Kidney epithelial cell (primary cell): Measurements from ENCODE around the gene ZNF277. TPM values are rescaled to one million over a fixed set of nuclear protein-coding genes. Genes with fewer than 3 reads are reported as not detected.

Source experiments
- DNase-seq: peaks from one replicate; pipeline ENCODE4 v3.0.0-alpha.2; 2010; ENCODE audit warnings: low read depth
- H3K27me3 ChIP-seq: 2 replicates; pipeline ENCODE4 v1.6.0; 2011; ENCODE audit warnings: low read length; ENCODE audit not compliant: control insufficient read depth, insufficient read depth
- H3K36me3 ChIP-seq: 2 replicates; pipeline ENCODE4 v1.5.1; 2011; ENCODE audit warnings: low read length; ENCODE audit not compliant: control insufficient read depth, insufficient read depth
- H3K4me3 ChIP-seq: 2 replicates; pipeline ENCODE4 v1.5.1; 2011; ENCODE audit warnings: low read depth, mild to moderate bottlenecking, control low read depth, low read length
- total RNA-seq: library from RNA; depleted of rRNA; stranded (reverse); fragments of >200 nt; gene quantifications from 2 replicates; pipeline ENCODE4 v1.2.3, GENCODE V29; 2015
- TF ChIP-seq, protein P1 (sequence below): IDR thresholded peaks from 2 replicates; pipeline ENCODE4 v1.5.1; 2011; ENCODE audit warnings: mild to moderate bottlenecking, moderate library complexity, low read length, control low read depth, inconsistent platforms; ENCODE audit not compliant: insufficient read depth, poor library complexity, severe bottlenecking

The ZNF277 gene
- total RNA-seq, 1 donor from 2014 or later: 34.6 TPM

DNA sequence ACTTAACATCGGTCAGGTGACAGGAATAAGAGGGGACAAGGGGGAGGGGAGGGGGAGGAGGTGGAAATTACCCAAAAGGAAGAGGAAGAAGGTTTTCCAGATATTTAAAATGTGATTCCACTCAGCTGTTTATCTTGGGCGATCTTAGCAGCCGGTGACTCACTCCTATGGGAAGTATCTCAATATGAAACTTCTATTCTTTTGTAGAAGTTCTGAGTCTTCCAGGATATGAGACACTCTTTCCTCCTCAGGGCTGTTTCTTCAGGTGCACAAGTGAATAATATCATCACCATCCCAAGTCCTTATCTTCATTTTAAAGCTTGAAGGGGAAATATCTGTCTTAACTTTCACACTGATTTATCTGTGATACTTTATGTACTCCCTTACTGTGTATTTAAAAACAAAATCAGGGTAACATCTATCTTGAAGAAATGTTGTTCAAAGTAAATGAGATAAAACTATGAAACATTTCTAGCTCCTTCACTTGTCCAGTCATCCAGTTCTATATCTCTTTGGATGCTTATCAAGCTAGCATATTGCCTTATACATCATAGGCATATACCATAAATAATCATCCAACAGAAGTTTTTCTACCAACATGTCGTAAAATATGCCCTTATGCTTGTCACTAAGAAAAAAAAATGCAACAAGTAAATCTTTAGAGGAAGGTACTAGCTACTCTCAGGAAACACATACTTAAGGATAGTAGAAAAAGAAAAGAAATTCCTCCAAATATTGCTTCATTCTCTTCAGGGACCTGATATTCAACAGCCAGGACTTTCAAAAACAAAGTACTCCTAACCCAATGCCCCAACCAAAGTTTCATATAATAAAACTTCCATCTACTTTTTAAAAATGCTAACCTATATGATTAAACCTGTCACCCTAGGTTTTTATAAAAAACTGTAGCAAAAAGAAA is 14.0 kb upstream of the ZNF277 start:
- TF ChIP-seq, protein P1, sequence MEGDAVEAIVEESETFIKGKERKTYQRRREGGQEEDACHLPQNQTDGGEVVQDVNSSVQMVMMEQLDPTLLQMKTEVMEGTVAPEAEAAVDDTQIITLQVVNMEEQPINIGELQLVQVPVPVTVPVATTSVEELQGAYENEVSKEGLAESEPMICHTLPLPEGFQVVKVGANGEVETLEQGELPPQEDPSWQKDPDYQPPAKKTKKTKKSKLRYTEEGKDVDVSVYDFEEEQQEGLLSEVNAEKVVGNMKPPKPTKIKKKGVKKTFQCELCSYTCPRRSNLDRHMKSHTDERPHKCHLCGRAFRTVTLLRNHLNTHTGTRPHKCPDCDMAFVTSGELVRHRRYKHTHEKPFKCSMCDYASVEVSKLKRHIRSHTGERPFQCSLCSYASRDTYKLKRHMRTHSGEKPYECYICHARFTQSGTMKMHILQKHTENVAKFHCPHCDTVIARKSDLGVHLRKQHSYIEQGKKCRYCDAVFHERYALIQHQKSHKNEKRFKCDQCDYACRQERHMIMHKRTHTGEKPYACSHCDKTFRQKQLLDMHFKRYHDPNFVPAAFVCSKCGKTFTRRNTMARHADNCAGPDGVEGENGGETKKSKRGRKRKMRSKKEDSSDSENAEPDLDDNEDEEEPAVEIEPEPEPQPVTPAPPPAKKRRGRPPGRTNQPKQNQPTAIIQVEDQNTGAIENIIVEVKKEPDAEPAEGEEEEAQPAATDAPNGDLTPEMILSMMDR: no peak
- DNase-seq: peak; percentile 42
- H3K4me3 ChIP-seq: no peak overlapping the region
- H3K36me3 ChIP-seq: no peaks in the 10 kb centered on the region
- no peaks in the 10 kb centered on the region for H3K27me3 ChIP-seq

- H3K27me3 ChIP-seq: no peaks in the 10 kb centered on the region
- DNase-seq: no peak
- TF ChIP-seq, protein P1: no peak
- H3K36me3 ChIP-seq: no peaks in the 10 kb centered on the region
- H3K4me3 ChIP-seq: no peak overlapping the region
These were observed 12.5 kb upstream of the ZNF277 start for GRCh38 chr7:112193915-112194502.

- no peaks in the 10 kb centered on the region for H3K27me3 ChIP-seq
- TF ChIP-seq, protein P1: no peak
These were observed 10.8 kb upstream of the ZNF277 start for GRCh38 chr7:112195717-112196116.

GRCh38 chr7:112197322-112197721 is 9.2 kb upstream of the ZNF277 start:
- Histone ChIP-seq H3K27me3 (no peaks in the 10 kb centered on the region), H3K4me3 (no peak overlapping the region), H3K36me3 (no peaks in the 10 kb centered on the region)
- TF ChIP-seq, protein P1: no peak
- no peak for DNase-seq

More at GRCh38 chr7:112195717-112196116, 10.8 kb upstream of the ZNF277 start:
- Histone ChIP-seq H3K36me3 (no peaks in the 10 kb centered on the region), H3K4me3 (no peak overlapping the region)
- no peak for DNase-seq

GRCh38 chr7:112199035-112199655 is 7.3 kb upstream of the ZNF277 start:
- Histone ChIP-seq H3K4me3 (no peak overlapping the region), H3K36me3 (no peaks in the 10 kb centered on the region), H3K27me3 (no peaks in the 10 kb centered on the region)
- no peak for DNase-seq
- TF ChIP-seq, protein P1: no peak
